H1 (cell line): ENCODE measurements around the gene PTGIS. TPM values are rescaled to one million over a fixed set of nuclear protein-coding genes. Genes with fewer than 3 reads are reported as not detected.

ENCODE experiments used
- GABPA ChIP-seq: IDR thresholded peaks from 2 replicates; pipeline ENCODE4 v1.6.1; 2011; ENCODE audit warnings: mild to moderate bottlenecking, low read length, moderate library complexity, borderline replicate concordance; ENCODE audit not compliant: insufficient read depth
- polyA plus RNA-seq, 7 experiments: library from polyadenylated mRNA; depleted of rRNA in 3 of 7; stranded (reverse) in 5 of 7; unstranded in 2 of 7; fragments of >200 nt in 5 of 7; fragments of 200-250 nt in 2 of 7; gene quantifications; 1 replicate in 5 of 7; 2 replicates in 1 of 7; 4 replicates in 1 of 7; pipeline versions ENCODE4 v1.2.1 to v1.2.3, GENCODE V29; 2011 to 2013; ENCODE audit warnings: missing spikeins in 2 of 7, mixed read lengths in 2 of 7
- total RNA-seq: library from RNA; stranded (reverse); fragmentation: NEBNext Ultra II Directional; extraction: Animal tissue kit (Norgen Biotek cat#: 25700); gene quantifications from 2 replicates; pipeline ENCODE4 v1.2.1, GENCODE V29; 2021
- TF ChIP-seq, protein P1 (sequence below): IDR thresholded peaks from 2 replicates; pipeline ENCODE4 v1.6.1; 2012; ENCODE audit warnings: inconsistent platforms

Gene PTGIS
- total and polyA plus RNA-seq, 2 of the 8 experiments (the other 6 are each of a cell fraction or from before 2014, with no cell fraction given), result 29.9 to 35.5 TPM

DNA sequence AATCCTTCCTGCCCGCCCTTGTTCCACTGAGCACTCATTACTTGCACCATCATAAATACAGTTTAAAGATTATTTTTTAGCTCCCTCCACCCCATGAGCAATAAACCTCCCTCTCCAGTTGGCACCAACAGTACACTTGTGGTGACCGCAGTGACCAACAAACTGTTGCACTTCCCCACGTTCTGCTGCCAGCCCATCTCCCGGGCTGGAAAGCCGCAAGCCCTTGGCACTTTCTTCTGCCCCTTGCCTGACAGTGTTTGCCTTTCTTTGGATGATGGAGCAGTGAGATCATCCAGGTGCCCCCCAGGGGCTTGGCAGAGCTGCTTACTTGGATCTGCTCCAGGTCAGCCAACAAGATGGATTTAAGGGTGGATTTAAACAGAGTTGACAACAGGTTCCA is 107.0 kb downstream of the PTGIS start (continued):
- TF ChIP-seq, protein P1, sequence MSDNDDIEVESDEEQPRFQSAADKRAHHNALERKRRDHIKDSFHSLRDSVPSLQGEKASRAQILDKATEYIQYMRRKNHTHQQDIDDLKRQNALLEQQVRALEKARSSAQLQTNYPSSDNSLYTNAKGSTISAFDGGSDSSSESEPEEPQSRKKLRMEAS, result no peak
- TF ChIP-seq GABPA, result no peak
